ENCODE measurements around the gene NUP54.

DNA sequence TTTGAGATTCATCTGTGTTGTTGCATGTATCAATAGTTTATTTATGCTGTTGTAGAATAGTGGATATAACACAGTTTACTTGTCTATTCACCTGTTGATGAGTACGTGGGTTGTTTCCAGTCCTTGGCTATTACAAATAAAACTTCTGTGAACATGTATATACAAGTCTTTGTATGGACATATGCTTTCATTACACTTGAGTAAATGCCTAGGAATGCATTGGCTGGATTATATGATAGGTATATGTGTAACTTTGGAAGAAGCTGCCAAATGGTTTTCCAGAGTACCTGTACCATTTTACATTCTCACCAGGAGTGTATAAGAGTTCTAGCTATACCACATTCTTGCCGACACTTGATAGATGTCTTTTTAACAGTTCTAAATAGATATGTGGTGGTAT is 57.1 kb downstream of the NUP54 start:
- TF ChIP-seq, protein P1, sequence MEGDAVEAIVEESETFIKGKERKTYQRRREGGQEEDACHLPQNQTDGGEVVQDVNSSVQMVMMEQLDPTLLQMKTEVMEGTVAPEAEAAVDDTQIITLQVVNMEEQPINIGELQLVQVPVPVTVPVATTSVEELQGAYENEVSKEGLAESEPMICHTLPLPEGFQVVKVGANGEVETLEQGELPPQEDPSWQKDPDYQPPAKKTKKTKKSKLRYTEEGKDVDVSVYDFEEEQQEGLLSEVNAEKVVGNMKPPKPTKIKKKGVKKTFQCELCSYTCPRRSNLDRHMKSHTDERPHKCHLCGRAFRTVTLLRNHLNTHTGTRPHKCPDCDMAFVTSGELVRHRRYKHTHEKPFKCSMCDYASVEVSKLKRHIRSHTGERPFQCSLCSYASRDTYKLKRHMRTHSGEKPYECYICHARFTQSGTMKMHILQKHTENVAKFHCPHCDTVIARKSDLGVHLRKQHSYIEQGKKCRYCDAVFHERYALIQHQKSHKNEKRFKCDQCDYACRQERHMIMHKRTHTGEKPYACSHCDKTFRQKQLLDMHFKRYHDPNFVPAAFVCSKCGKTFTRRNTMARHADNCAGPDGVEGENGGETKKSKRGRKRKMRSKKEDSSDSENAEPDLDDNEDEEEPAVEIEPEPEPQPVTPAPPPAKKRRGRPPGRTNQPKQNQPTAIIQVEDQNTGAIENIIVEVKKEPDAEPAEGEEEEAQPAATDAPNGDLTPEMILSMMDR (IDR thresholded peaks at IDR 0.05 in 8 of 11, conservative IDR thresholded peaks at IDR 0.05 in 3 of 11), result no peak
- TF ChIP-seq POLR2A (IDR thresholded peaks at IDR 0.05) (no peak), POLR2AphosphoS5 (IDR thresholded peaks at IDR 0.05) (no peak)

Data from spleen (tissue), 7 donors.